Activated T-cell treated with anti-CD3 and anti-CD28 coated beads for 48 hours (primary cell): ENCODE results near the gene UBE2J2.

ENCODE experiments used
- DNase-seq: peaks from one replicate; pipeline ENCODE4 v3.0.0-alpha.2; 2020; ENCODE audit warnings: low read depth

Gene UBE2J2

GRCh38 chr1:1226566-1227362 lies 46.9 kb downstream of the UBE2J2 start:
- no peak for DNase-seq

GRCh38 chr1:1225913-1226312 lies 47.7 kb downstream of the UBE2J2 start:
- DNase-seq, result no peak

- no peak for DNase-seq
These were observed 48.3 kb downstream of the UBE2J2 start for GRCh38 chr1:1225238-1225845.

- DNase-seq, result no peak
These were observed 49.8 kb downstream of the UBE2J2 start for GRCh38 chr1:1223891-1224290.

- DNase-seq, result no peak
These were observed 50.3 kb downstream of the UBE2J2 start for GRCh38 chr1:1223321-1223720.

- DNase-seq, result no peak
These were observed 51.0 kb downstream of the UBE2J2 start for GRCh38 chr1:1222575-1223225.

- no peak for DNase-seq
These were observed 51.6 kb downstream of the UBE2J2 start for GRCh38 chr1:1221887-1222574.

- no peak for DNase-seq
These were observed 53.5 kb downstream of the UBE2J2 start for GRCh38 chr1:1220197-1220596.

- DNase-seq, result no peak
These were observed 54.3 kb downstream of the UBE2J2 start for GRCh38 chr1:1219341-1219740.

- DNase-seq, result no peak
These were observed 55.0 kb downstream of the UBE2J2 start for GRCh38 chr1:1218524-1219200.

GRCh38 chr1:1217621-1218523 lies 55.8 kb downstream of the UBE2J2 start:
- DNase-seq, result no peak

- no peak for DNase-seq
These were observed 56.7 kb downstream of the UBE2J2 start for GRCh38 chr1:1216770-1217620.

- no peak for DNase-seq
These were observed 57.6 kb downstream of the UBE2J2 start for GRCh38 chr1:1215881-1216605.

- DNase-seq, result no peak
These were observed 58.5 kb downstream of the UBE2J2 start for GRCh38 chr1:1215080-1215676.

- no peak for DNase-seq
These were observed 60.0 kb downstream of the UBE2J2 start, which contains the start of gene TNFRSF4 for GRCh38 chr1:1213345-1214265. Gene TNFRSF4 (minus strand): TSS chr1:1214153. CDS start chr1:1214127, 26 bp downstream.

GRCh38 chr1:1212780-1213344 lies 60.8 kb downstream of the UBE2J2 start:
- DNase-seq, result no peak
